Measurements from ENCODE around the gene ADH5. TPM values are rescaled to one million over a fixed set of nuclear protein-coding genes. Genes with fewer than 3 reads are reported as not detected.

Gene ADH5
- total and polyA plus RNA-seq, 12 donors: 62.3 to 254 (median 196) TPM

DNA sequence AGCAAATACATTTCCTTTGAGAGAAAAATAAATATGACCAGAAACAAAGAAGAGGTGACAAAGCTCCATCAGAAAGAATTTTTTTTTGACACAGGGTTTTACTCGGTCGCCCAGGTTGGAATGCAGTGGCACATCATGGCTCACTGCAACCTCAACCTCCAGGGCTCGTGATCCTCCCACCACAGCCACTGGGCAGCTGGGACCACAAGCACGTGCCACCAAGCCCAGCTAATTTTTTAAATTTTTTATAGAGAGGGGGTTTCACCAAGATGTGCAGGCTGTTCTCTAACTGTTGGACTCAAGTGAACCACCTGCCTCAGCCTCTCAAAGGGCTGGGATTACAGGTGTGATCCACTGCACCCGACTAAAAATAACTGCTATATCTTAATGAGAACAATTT is 10.3 kb downstream of the ADH5 start:
- no peak overlapping the region for H3K4me3 ChIP-seq
- H3K27me3 ChIP-seq: no peaks in the 10 kb centered on the region
- H3K36me3 ChIP-seq: peaks cover 0 to 100% (median 49%) of the 10 kb centered on the region in 9 donors
- 76 to 83% methylated on average over 5 of the region's 5 CpGs for WGBS, 2 donors
- DNase-seq: no peak
- H3K4me1 ChIP-seq: peaks cover 0 to 36% (median 21%) of the 10 kb centered on the region in 9 donors
- no peak for ATAC-seq
- H3K27ac ChIP-seq: no peak overlapping the region
- intact Hi-C loops (cut with DNase I): no loop called here
- no peaks in the 10 kb centered on the region for H3K9me3 ChIP-seq
- TF ChIP-seq, protein P1, sequence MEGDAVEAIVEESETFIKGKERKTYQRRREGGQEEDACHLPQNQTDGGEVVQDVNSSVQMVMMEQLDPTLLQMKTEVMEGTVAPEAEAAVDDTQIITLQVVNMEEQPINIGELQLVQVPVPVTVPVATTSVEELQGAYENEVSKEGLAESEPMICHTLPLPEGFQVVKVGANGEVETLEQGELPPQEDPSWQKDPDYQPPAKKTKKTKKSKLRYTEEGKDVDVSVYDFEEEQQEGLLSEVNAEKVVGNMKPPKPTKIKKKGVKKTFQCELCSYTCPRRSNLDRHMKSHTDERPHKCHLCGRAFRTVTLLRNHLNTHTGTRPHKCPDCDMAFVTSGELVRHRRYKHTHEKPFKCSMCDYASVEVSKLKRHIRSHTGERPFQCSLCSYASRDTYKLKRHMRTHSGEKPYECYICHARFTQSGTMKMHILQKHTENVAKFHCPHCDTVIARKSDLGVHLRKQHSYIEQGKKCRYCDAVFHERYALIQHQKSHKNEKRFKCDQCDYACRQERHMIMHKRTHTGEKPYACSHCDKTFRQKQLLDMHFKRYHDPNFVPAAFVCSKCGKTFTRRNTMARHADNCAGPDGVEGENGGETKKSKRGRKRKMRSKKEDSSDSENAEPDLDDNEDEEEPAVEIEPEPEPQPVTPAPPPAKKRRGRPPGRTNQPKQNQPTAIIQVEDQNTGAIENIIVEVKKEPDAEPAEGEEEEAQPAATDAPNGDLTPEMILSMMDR (IDR thresholded peaks at IDR 0.05): no peak

DNA sequence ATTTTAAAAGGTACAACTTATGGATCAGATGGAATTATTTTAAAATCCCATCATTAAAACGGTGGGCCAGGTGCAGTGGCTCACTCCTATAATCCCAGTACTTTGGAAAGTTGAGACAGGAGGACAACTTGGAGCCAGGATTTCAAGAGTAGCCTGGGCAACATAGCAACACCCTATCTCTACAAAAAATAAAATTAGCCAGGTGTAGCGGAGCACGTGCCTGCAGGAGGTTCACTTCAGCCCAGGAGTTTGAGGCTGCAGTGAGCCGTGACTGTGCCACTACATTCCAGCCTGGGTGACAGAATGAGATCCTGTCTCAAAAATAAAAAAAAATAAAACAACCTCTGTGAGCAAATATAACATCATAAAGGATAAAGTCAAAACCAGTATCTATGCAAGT is 11.4 kb downstream of the ADH5 start:
- peaks cover 0 to 100% (median 41%) of the 10 kb centered on the region in 9 donors for H3K36me3 ChIP-seq
- no peaks in the 10 kb centered on the region for H3K27me3 ChIP-seq
- H3K27ac ChIP-seq: no peak overlapping the region
- no peaks in the 10 kb centered on the region for H3K9me3 ChIP-seq
- peak in 4 of 8 donors; percentile 48 to 56 (median 54) for ATAC-seq
- no peak overlapping the region for H3K4me3 ChIP-seq
- intact Hi-C loops (cut with DNase I): no loop called here
- no peak for DNase-seq
- TF ChIP-seq, protein P1 (IDR thresholded peaks at IDR 0.05): no peak
- H3K4me1 ChIP-seq: peaks cover 0 to 28% (median 11%) of the 10 kb centered on the region in 9 donors
- 57 to 65% methylated on average over 4 of the region's 4 CpGs for WGBS, 2 donors

DNA sequence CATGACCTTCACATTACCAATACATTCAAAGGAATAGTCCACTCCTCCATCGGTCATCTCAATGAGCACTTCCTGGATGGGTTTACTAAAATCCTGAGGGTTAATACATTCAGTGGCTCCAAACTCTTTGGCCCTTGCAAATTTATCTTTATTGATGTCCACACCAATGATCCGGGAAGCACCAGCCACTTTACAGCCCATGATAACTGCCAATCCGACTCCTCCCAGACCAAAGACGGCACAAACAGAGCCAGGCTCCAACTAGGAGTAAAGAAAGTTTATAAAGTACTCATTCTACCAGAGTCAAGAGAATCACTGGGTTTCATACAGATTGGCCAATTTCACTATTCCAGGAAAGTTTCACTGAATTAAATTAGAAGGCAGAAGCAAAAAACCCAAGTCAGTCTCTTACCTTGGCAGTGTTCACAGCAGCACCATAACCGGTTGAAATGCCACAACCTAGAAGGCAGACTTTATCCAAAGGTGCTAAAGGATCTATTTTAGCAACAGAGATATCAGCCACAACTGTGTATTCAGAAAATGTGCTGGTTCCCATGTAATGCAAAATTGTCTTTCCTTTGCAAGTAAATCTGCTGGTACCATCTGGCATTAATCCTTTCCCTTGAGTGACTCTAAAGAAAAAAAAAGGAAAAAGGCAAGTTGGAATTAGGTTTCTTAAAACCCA is 12.2 kb downstream of the ADH5 start:
- H3K9me3 ChIP-seq: no peaks in the 10 kb centered on the region
- H3K4me3 ChIP-seq: no peak overlapping the region
- H3K4me1 ChIP-seq: peaks cover 0 to 25% (median 9%) of the 10 kb centered on the region in 9 donors
- H3K27me3 ChIP-seq: no peaks in the 10 kb centered on the region
- 62 to 67% methylated on average over 5 of the region's 5 CpGs for WGBS, 2 donors
- peaks cover 0 to 100% (median 35%) of the 10 kb centered on the region in 9 donors for H3K36me3 ChIP-seq
- peak in 2 of 8 donors; percentile 54 to 58 for ATAC-seq
- no peak overlapping the region for H3K27ac ChIP-seq
- TF ChIP-seq, protein P1 (IDR thresholded peaks at IDR 0.05): no peak
- no peak for DNase-seq
- intact Hi-C loops (cut with DNase I): no loop called here

DNA sequence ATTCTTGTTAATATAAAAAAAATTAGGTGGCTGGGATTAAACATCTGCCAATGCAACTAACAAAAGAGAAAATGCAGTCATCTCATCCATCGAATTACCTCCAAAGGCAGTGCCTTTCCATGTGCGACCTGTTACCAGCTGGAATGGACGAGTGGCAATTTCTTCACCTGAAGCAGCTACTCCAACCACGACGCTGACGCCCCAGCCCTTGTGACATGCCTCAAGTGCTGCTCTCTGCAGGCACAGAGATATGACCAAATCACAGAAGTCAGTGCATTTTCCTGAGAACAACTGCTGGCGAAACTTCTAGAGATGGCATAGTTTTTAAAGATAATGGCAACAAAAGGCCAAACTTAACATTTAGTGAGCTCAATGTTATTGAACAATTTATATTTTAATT is 13.8 kb downstream of the ADH5 start:
- Histone ChIP-seq H3K27me3 (no peaks in the 10 kb centered on the region), H3K27ac (no peak overlapping the region), H3K4me3 (no peak overlapping the region), H3K9me3 (no peaks in the 10 kb centered on the region), H3K4me1 (peaks cover 0 to 24% (median 9%) of the 10 kb centered on the region in 9 donors), H3K36me3 (peaks cover 0 to 100% (median 32%) of the 10 kb centered on the region in 9 donors)
- 61 to 77% methylated on average over 7 of the region's 7 CpGs for WGBS, 2 donors
- TF ChIP-seq, protein P1 (IDR thresholded peaks at IDR 0.05): no peak
- intact Hi-C loops (cut with DNase I): no loop called here
- DNase-seq (no peak), ATAC-seq (no peak)

Data from heart right ventricle (tissue), 16 donors.